CD4-positive, alpha-beta T cell (primary cell): Measurements from ENCODE around the gene GRIN1. TPM values are rescaled to one million over a fixed set of nuclear protein-coding genes. Genes with fewer than 3 reads are reported as not detected.

ENCODE experiments used
- ATAC-seq: fragments of 200-7000 bp; cut with Tn5 transposase; one replicate; pipeline ENCODE4 v1.10.0; 2022; ENCODE audit warnings: mild to moderate bottlenecking; ENCODE audit not compliant: poor library complexity
- CTCF ChIA-PET: fragments of 350-600 bp; sonication (Branson Sonifier 250); formaldehyde crosslinking; loops from one replicate; lab custom pipeline; 2021; ENCODE audit warnings: antibody characterized with exemption, inconsistent platforms; lab: Charles Lee
- POLR2A ChIA-PET: fragments of 350-600 bp; sonication (Branson Sonifier 250); formaldehyde crosslinking; loops from one replicate; lab custom pipeline; 2021; ENCODE audit warnings: antibody characterized with exemption, inconsistent platforms; lab: Charles Lee
- DNase-seq, 14 experiments: peaks; one replicate each; pipeline ENCODE4 v3.0.0-alpha.2; 2013 to 2020; ENCODE audit warnings: mixed read lengths in 2 of 14
- H3K27ac ChIP-seq, 2 donors: one replicate each; pipeline versions ENCODE4 v1.5.1 to v1.7.0; 2013; ENCODE audit warnings: low read length in 2 of 2, low read depth in 1 of 2, mild to moderate bottlenecking in 1 of 2
- H3K27me3 ChIP-seq, 2 experiments: 1 replicate in 1 of 2; 2 replicates in 1 of 2; pipeline versions ENCODE4 v1.6.1 to v1.7.0; 2013; ENCODE audit warnings: low read length in 2 of 2, control low read depth in 1 of 2, mild to moderate bottlenecking in 1 of 2, moderate library complexity in 1 of 2; ENCODE audit not compliant: insufficient read depth in 2 of 2, control insufficient read depth in 1 of 2
- H3K36me3 ChIP-seq: one replicate; pipeline ENCODE4 v1.6.1; 2013; ENCODE audit warnings: low read length, control low read depth; ENCODE audit not compliant: insufficient read depth
- H3K4me1 ChIP-seq: one replicate; pipeline ENCODE4 v1.6.1; 2013; ENCODE audit warnings: low read length, control low read depth; ENCODE audit not compliant: insufficient read depth
- H3K4me3 ChIP-seq: one replicate; pipeline ENCODE4 v1.5.1; 2013; ENCODE audit warnings: mild to moderate bottlenecking, low read length, moderate library complexity
- H3K9me3 ChIP-seq, 2 experiments: 1 replicate in 1 of 2; 2 replicates in 1 of 2; pipeline versions ENCODE4 v1.6.1 to v1.7.0; 2013; ENCODE audit warnings: low read length in 2 of 2, mild to moderate bottlenecking in 2 of 2, control low read depth in 1 of 2, moderate library complexity in 1 of 2; ENCODE audit not compliant: control insufficient read depth in 1 of 2, insufficient read depth in 1 of 2
- H3K27ac Mint-ChIP-seq: one replicate; pipeline ENCODE4 v1.8.0; 2020; ENCODE audit warnings: mixed read lengths
- H3K27me3 Mint-ChIP-seq: one replicate; pipeline ENCODE4 v1.8.0; 2021; ENCODE audit warnings: mixed read lengths
- H3K36me3 Mint-ChIP-seq: one replicate; pipeline ENCODE4 v1.8.0; 2021; ENCODE audit warnings: low read depth, mixed read lengths
- H3K4me1 Mint-ChIP-seq: one replicate; pipeline ENCODE4 v1.8.0; 2021; ENCODE audit warnings: low read depth, mixed read lengths
- H3K4me3 Mint-ChIP-seq: one replicate; pipeline ENCODE4 v1.8.0; 2020; ENCODE audit warnings: mild to moderate bottlenecking, mixed read lengths
- H3K9me3 Mint-ChIP-seq: one replicate; pipeline ENCODE4 v1.8.0; 2020; ENCODE audit warnings: mixed read lengths
- intact Hi-C, 2 experiments: fragments of 100-400 bp; cut with DNase I in 1 of 2; cut with micrococcal nuclease in 1 of 2; formaldehyde crosslinking; loops; one replicate each; pipeline versions ENCODE4 v1.15.1 to v1.9.0; 2023 to 2025; cut with DNase I, micrococcal nuclease
- total RNA-seq, 174 experiments: library from RNA in 2 of 174; stranded (reverse) in 2 of 174; gene quantifications; one replicate each; pipeline ENCODE4 v1.2.3 and lab custom pipeline; 2021 to 2026
- TF ChIP-seq, protein P1 (sequence below): fragments of 200-600 bp; IDR thresholded peaks from one replicate; pipeline ENCODE4 v1.8.0; 2022; ENCODE audit warnings: antibody characterized with exemption, mild to moderate bottlenecking

GRIN1 gene
- total RNA-seq, 2 experiments from 2014 or later: not detected

DNA sequence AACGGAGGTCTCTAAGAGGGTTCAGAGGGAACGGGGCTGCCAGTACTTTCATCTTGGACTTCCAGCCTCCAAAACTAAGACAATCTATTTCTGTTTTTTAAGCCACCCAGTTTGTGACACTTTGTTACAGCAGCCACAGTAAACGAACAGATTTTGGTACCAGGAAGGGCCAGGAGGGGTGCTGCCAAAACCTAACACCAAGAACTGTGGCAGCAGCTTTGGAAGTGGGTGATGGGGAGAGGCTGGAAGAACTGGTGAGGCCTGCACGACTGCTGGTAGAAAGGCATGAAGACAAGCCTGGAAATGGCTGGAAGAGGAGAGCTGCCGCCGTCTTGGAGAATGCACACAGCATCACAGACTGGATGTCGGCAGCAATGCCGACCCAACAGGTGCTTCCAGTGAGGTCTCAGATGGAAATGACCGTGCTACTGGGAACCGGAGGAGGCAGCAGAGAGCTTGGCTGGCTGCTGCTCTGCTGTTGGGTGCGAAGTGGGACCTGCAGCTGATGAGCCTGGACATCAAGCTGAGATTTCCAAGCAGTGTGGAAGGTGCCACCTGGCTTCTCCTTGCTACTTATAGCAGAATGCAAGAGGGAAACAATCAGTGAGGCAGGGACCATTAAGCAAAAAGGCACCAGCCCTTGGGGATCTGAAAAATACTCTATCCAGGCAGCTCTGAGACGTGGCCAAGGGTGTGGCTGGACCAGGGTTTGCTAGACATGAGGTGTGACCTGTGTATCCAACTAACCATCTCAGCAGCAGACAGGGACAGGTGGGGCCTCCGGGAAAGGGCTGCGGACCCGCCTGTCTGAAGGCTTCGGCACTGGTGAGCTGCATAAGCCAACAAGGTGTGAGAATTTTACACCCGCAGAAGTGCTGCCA is 37.6 kb downstream of the GRIN1 start:
- peaks cover 4% of the 10 kb centered on the region for H3K4me1 Mint-ChIP-seq
- Histone ChIP-seq H3K27me3 (peaks cover 19 to 22% of the 10 kb centered on the region in 2 experiments), H3K9me3 (peaks cover 0 to 12% of the 10 kb centered on the region in 2 experiments), H3K27ac (no peak overlapping the region), H3K36me3 (peaks cover 30% of the 10 kb centered on the region), H3K4me1 (peaks cover 19% of the 10 kb centered on the region), H3K4me3 (no peak overlapping the region)
- no peaks in the 10 kb centered on the region for H3K9me3 Mint-ChIP-seq
- peak in 5 of 14 experiments; percentile 20 to 61 (median 34) for DNase-seq
- TF ChIP-seq, protein P1, sequence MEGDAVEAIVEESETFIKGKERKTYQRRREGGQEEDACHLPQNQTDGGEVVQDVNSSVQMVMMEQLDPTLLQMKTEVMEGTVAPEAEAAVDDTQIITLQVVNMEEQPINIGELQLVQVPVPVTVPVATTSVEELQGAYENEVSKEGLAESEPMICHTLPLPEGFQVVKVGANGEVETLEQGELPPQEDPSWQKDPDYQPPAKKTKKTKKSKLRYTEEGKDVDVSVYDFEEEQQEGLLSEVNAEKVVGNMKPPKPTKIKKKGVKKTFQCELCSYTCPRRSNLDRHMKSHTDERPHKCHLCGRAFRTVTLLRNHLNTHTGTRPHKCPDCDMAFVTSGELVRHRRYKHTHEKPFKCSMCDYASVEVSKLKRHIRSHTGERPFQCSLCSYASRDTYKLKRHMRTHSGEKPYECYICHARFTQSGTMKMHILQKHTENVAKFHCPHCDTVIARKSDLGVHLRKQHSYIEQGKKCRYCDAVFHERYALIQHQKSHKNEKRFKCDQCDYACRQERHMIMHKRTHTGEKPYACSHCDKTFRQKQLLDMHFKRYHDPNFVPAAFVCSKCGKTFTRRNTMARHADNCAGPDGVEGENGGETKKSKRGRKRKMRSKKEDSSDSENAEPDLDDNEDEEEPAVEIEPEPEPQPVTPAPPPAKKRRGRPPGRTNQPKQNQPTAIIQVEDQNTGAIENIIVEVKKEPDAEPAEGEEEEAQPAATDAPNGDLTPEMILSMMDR: no peak
- peaks cover 25% of the 10 kb centered on the region for H3K36me3 Mint-ChIP-seq
- no peaks in the 10 kb centered on the region for H3K27me3 Mint-ChIP-seq
- intact Hi-C loops: loop anchor here in 1 of 2 experiments (10.0 kb wide), 1 partner anchor 52 kb away; no protein-coding TSS in a partner anchor
- ATAC-seq: peak; percentile 62
- ChIA-PET CTCF (interaction anchor here (0.6 to 1.5 kb wide), 5 partner anchors 24 to 60 kb away, joined by 3 read pairs; partner anchors contain the start of gene TPRN), POLR2A (interaction anchor here (0.6 to 1.3 kb wide), 3 partner anchors 11 to 122 kb away, joined by 3 read pairs; partner anchors contain the start of gene MAN1B1)
- no peak overlapping the region for H3K27ac Mint-ChIP-seq
- no peak overlapping the region for H3K4me3 Mint-ChIP-seq

DNA sequence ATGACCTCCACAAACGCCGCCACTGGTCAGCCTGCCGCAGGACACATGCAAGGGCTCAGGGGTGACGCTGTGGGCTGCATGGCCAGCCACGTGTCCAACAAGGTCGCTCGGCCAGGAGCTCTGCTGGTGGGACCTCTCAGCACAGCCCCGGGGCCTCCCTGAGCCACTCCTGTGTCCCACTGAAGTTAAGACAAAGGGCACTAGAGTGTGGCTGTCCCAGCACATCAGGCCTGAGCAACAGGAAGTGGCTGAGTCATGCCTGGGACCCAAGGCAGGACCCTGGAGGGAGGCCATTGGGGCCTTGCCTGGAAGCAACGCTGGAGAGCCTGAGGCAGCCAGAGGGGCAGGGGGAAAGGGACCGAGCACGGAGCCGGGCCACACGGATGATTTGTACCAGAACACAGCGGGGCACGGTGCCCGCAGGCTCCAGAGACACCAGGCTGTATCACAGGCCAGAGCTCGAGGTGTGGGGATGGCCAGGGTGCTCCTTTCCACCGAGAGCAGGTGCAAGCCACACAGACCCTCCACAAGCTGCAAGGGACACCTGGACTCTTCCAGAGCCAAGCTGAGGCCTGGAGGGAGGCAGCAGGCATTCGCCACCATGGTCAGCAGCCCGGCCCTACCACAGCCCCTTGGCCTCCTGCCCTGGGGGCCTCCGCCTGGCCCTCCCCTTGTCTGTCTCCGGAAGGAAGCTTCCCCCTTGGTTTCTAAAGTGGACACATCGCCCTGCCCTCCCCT is 39.4 kb downstream of the GRIN1 start:
- Mint-ChIP-seq H3K4me3 (peak overlapping the region; percentile 30), H3K27me3 (no peaks in the 10 kb centered on the region), H3K36me3 (peaks cover 42% of the 10 kb centered on the region), H3K9me3 (no peaks in the 10 kb centered on the region), H3K4me1 (peaks cover 4% of the 10 kb centered on the region), H3K27ac (no peak overlapping the region)
- intact Hi-C loops: loop anchor here in 1 of 2 experiments (10.0 kb wide), 1 partner anchor 54 kb away; no protein-coding TSS in a partner anchor
- Histone ChIP-seq H3K27ac (no peak overlapping the region), H3K4me1 (peaks cover 19% of the 10 kb centered on the region), H3K27me3 (peaks cover 5% of the 10 kb centered on the region in 2 experiments), H3K36me3 (peaks cover 48% of the 10 kb centered on the region), H3K9me3 (no peaks in the 10 kb centered on the region), H3K4me3 (no peak overlapping the region)
- ATAC-seq (no peak), DNase-seq (no peak)
- TF ChIP-seq, protein P1: no peak
- POLR2A ChIA-PET: no interaction called here
- CTCF ChIA-PET: no interaction called here

DNA sequence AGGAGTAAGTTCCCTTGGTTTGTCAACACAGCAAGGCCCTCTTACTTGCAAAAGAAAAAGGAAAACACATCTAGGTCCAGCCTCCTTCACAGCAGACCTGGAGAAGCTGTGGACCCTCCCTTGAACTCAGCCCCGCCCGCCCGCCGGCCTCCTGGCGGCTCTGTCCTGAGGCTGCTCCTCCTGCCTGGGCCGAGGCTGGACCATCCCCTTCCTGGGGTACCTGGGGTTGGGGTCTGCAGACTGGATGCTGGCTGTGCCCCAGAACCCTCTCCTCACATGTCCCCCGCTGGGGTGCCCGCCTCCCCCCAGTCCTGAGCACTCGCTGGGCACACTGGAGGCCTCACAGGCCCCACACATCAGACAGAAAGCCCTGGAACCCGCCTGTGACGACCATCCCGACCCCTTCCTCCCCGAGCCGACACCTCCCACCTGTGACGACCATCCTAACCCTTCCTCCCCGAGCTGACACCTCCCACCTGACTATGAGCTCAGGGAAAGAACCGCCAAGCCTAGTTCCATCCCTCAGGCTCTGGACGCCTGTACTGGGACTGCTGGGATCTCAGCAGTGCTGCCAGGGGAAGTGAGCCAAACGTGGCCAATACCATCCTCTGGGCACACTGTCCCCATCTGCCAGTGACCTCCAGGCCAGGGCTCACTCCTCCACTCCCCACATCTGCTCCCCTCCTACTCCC is 40.1 kb downstream of the GRIN1 start:
- POLR2A ChIA-PET: no interaction called here
- Histone ChIP-seq H3K27ac (no peak overlapping the region), H3K4me3 (no peak overlapping the region), H3K27me3 (peaks cover 0 to under 1% of the 10 kb centered on the region in 2 experiments), H3K36me3 (peaks cover 55% of the 10 kb centered on the region), H3K4me1 (peaks cover 16% of the 10 kb centered on the region), H3K9me3 (no peaks in the 10 kb centered on the region)
- Mint-ChIP-seq H3K27ac (no peak overlapping the region), H3K4me1 (peaks cover 5% of the 10 kb centered on the region), H3K9me3 (no peaks in the 10 kb centered on the region), H3K4me3 (no peak overlapping the region), H3K36me3 (peaks cover 49% of the 10 kb centered on the region), H3K27me3 (no peaks in the 10 kb centered on the region)
- TF ChIP-seq, protein P1: no peak
- DNase-seq (no peak), ATAC-seq (no peak)
- intact Hi-C loops: loop anchor here in 1 of 2 experiments (10.0 kb wide), 1 partner anchor 54 kb away; no protein-coding TSS in a partner anchor
- CTCF ChIA-PET: interaction anchor here (1.8 kb wide), 1 partner anchor 83 kb away, joined by 3 read pairs; no protein-coding TSS in a partner anchor
